CD4-positive, alpha-beta T cell (primary cell): ENCODE measurements around the gene CHD5. TPM values are rescaled to one million over a fixed set of nuclear protein-coding genes. Genes with fewer than 3 reads are reported as not detected.

Source experiments
- ATAC-seq: fragments of 200-7000 bp; cut with Tn5 transposase; one replicate; pipeline ENCODE4 v1.10.0; 2022; ENCODE audit warnings: mild to moderate bottlenecking; ENCODE audit not compliant: poor library complexity
- CTCF ChIA-PET: fragments of 350-600 bp; sonication (Branson Sonifier 250); formaldehyde crosslinking; loops from one replicate; lab custom pipeline; 2021; ENCODE audit warnings: antibody characterized with exemption, inconsistent platforms; lab: Charles Lee
- POLR2A ChIA-PET: fragments of 350-600 bp; sonication (Branson Sonifier 250); formaldehyde crosslinking; loops from one replicate; lab custom pipeline; 2021; ENCODE audit warnings: antibody characterized with exemption, inconsistent platforms; lab: Charles Lee
- DNase-seq, 14 experiments: peaks; one replicate each; pipeline ENCODE4 v3.0.0-alpha.2; 2013 to 2020; ENCODE audit warnings: mixed read lengths in 2 of 14
- H3K27ac ChIP-seq, 2 donors: one replicate each; pipeline versions ENCODE4 v1.5.1 to v1.7.0; 2013; ENCODE audit warnings: low read length in 2 of 2, low read depth in 1 of 2, mild to moderate bottlenecking in 1 of 2
- H3K27me3 ChIP-seq, 2 experiments: 1 replicate in 1 of 2; 2 replicates in 1 of 2; pipeline versions ENCODE4 v1.6.1 to v1.7.0; 2013; ENCODE audit warnings: low read length in 2 of 2, control low read depth in 1 of 2, mild to moderate bottlenecking in 1 of 2, moderate library complexity in 1 of 2; ENCODE audit not compliant: insufficient read depth in 2 of 2, control insufficient read depth in 1 of 2
- H3K36me3 ChIP-seq: one replicate; pipeline ENCODE4 v1.6.1; 2013; ENCODE audit warnings: low read length, control low read depth; ENCODE audit not compliant: insufficient read depth
- H3K4me1 ChIP-seq: one replicate; pipeline ENCODE4 v1.6.1; 2013; ENCODE audit warnings: low read length, control low read depth; ENCODE audit not compliant: insufficient read depth
- H3K4me3 ChIP-seq: one replicate; pipeline ENCODE4 v1.5.1; 2013; ENCODE audit warnings: mild to moderate bottlenecking, low read length, moderate library complexity
- H3K9me3 ChIP-seq, 2 experiments: 1 replicate in 1 of 2; 2 replicates in 1 of 2; pipeline versions ENCODE4 v1.6.1 to v1.7.0; 2013; ENCODE audit warnings: low read length in 2 of 2, mild to moderate bottlenecking in 2 of 2, control low read depth in 1 of 2, moderate library complexity in 1 of 2; ENCODE audit not compliant: control insufficient read depth in 1 of 2, insufficient read depth in 1 of 2
- H3K27ac Mint-ChIP-seq: one replicate; pipeline ENCODE4 v1.8.0; 2020; ENCODE audit warnings: mixed read lengths
- H3K27me3 Mint-ChIP-seq: one replicate; pipeline ENCODE4 v1.8.0; 2021; ENCODE audit warnings: mixed read lengths
- H3K36me3 Mint-ChIP-seq: one replicate; pipeline ENCODE4 v1.8.0; 2021; ENCODE audit warnings: low read depth, mixed read lengths
- H3K4me1 Mint-ChIP-seq: one replicate; pipeline ENCODE4 v1.8.0; 2021; ENCODE audit warnings: low read depth, mixed read lengths
- H3K4me3 Mint-ChIP-seq: one replicate; pipeline ENCODE4 v1.8.0; 2020; ENCODE audit warnings: mild to moderate bottlenecking, mixed read lengths
- H3K9me3 Mint-ChIP-seq: one replicate; pipeline ENCODE4 v1.8.0; 2020; ENCODE audit warnings: mixed read lengths
- CTCF ChIP-seq: fragments of 200-600 bp; IDR thresholded peaks from one replicate; pipeline ENCODE4 v1.8.0; 2022; ENCODE audit warnings: antibody characterized with exemption, mild to moderate bottlenecking
- intact Hi-C, 2 experiments: fragments of 100-400 bp; cut with DNase I in 1 of 2; cut with micrococcal nuclease in 1 of 2; formaldehyde crosslinking; loops; one replicate each; pipeline versions ENCODE4 v1.15.1 to v1.9.0; 2023 to 2025; cut with DNase I, micrococcal nuclease
- total RNA-seq, 174 experiments: library from RNA in 2 of 174; stranded (reverse) in 2 of 174; gene quantifications; one replicate each; pipeline ENCODE4 v1.2.3 and lab custom pipeline; 2021 to 2026

The CHD5 gene
- total RNA-seq, 2 experiments from 2014 or later, result 0.25 to 0.34 TPM

GRCh38 chr1:6127587-6128163, 52.4 kb downstream of the CHD5 start:
- intact Hi-C loops, result no loop called here
- POLR2A ChIA-PET, result no interaction called here

GRCh38 chr1:6126521-6127067, 53.5 kb downstream of the CHD5 start:
- no peak overlapping the region for H3K27ac ChIP-seq
- peaks cover 15% of the 10 kb centered on the region for H3K4me1 ChIP-seq
- Mint-ChIP-seq H3K36me3 (no peaks in the 10 kb centered on the region), H3K9me3 (no peaks in the 10 kb centered on the region), H3K27ac (no peak overlapping the region), H3K4me3 (no peak overlapping the region), H3K27me3 (peaks cover 4% of the 10 kb centered on the region), H3K4me1 (peaks cover 5% of the 10 kb centered on the region)
- ATAC-seq (no peak), DNase-seq (peak in 1 of 14 experiments; percentile 13)
- H3K4me3 ChIP-seq, result no peak overlapping the region
- no peaks in the 10 kb centered on the region for H3K36me3 ChIP-seq
- intact Hi-C loops, result no loop called here
- H3K9me3 ChIP-seq, result peaks cover 0 to 1% of the 10 kb centered on the region in 2 experiments
- H3K27me3 ChIP-seq, result no peaks in the 10 kb centered on the region
- no peak for TF ChIP-seq CTCF
- POLR2A ChIA-PET, result no interaction called here
- CTCF ChIA-PET, result no interaction called here

More at GRCh38 chr1:6127587-6128163, 52.4 kb downstream of the CHD5 start:
- Histone ChIP-seq H3K36me3 (no peaks in the 10 kb centered on the region), H3K9me3 (peaks cover 0 to 5% of the 10 kb centered on the region in 2 experiments), H3K4me1 (peaks cover 15% of the 10 kb centered on the region), H3K27me3 (no peaks in the 10 kb centered on the region), H3K4me3 (no peak overlapping the region), H3K27ac (no peak overlapping the region)
- Mint-ChIP-seq H3K4me3 (no peak overlapping the region), H3K27me3 (peaks cover 4% of the 10 kb centered on the region), H3K4me1 (peaks cover 5% of the 10 kb centered on the region), H3K27ac (no peak overlapping the region), H3K36me3 (no peaks in the 10 kb centered on the region), H3K9me3 (no peaks in the 10 kb centered on the region)
- TF ChIP-seq CTCF, result no peak
- ATAC-seq (peak; percentile 96), DNase-seq (peak; percentile 52 to 87 (median 70))
- CTCF ChIA-PET, result no interaction called here

- no peak for TF ChIP-seq CTCF
- CTCF ChIA-PET, result no interaction called here
- DNase-seq, result no peak
These were observed 54.1 kb downstream of the CHD5 start for GRCh38 chr1:6126028-6126427.

More at GRCh38 chr1:6126028-6126427, 54.1 kb downstream of the CHD5 start:
- intact Hi-C loops, result no loop called here
- H3K27me3 Mint-ChIP-seq, result peaks cover 4% of the 10 kb centered on the region
- Histone ChIP-seq H3K4me1 (peaks cover 15% of the 10 kb centered on the region), H3K36me3 (no peaks in the 10 kb centered on the region), H3K4me3 (no peak overlapping the region), H3K27me3 (no peaks in the 10 kb centered on the region), H3K9me3 (no peaks in the 10 kb centered on the region), H3K27ac (no peak overlapping the region)
- H3K9me3 Mint-ChIP-seq, result no peaks in the 10 kb centered on the region
- POLR2A ChIA-PET, result no interaction called here
- ATAC-seq, result no peak
- H3K4me3 Mint-ChIP-seq, result no peak overlapping the region
- no peak overlapping the region for H3K27ac Mint-ChIP-seq
- peaks cover 5% of the 10 kb centered on the region for H3K4me1 Mint-ChIP-seq
- H3K36me3 Mint-ChIP-seq, result no peaks in the 10 kb centered on the region
